H9 (cell line): ENCODE measurements around the gene RRP1B. TPM values are rescaled to one million over a fixed set of nuclear protein-coding genes. Genes with fewer than 3 reads are reported as not detected.
A peak's percentile ranks its signal among the peaks of the same experiment; 100 is the strongest.

Source experiments
- DNase-seq: peaks from one replicate; pipeline ENCODE4 v3.0.0-alpha.2; 2017
- H2AFZ ChIP-seq: one replicate; pipeline ENCODE4 v1.6.1; 2013; ENCODE audit warnings: mild to moderate bottlenecking, low read length, control low read depth, moderate library complexity
- H2AK5ac ChIP-seq: 2 replicates; pipeline ENCODE4 v1.6.1; 2013; ENCODE audit warnings: low read length, control low read depth, mixed read lengths; ENCODE audit not compliant: insufficient read length
- H2BK120ac ChIP-seq: one replicate; pipeline ENCODE4 v1.6.1; 2013; ENCODE audit warnings: low read depth, mild to moderate bottlenecking, low read length, control low read depth, inconsistent platforms; ENCODE audit not compliant: poor library complexity, severe bottlenecking
- H2BK12ac ChIP-seq: 2 replicates; pipeline ENCODE4 v1.6.1; 2013; ENCODE audit warnings: low read length, control low read depth, mixed read lengths, low read depth; ENCODE audit not compliant: insufficient read length
- H2BK15ac ChIP-seq: 2 replicates; pipeline ENCODE4 v1.6.1; 2013; ENCODE audit warnings: low read depth, low read length, control low read depth
- H2BK20ac ChIP-seq: one replicate; pipeline ENCODE4 v1.6.1; 2013; ENCODE audit warnings: low read depth, mild to moderate bottlenecking, low read length, control low read depth, inconsistent platforms; ENCODE audit not compliant: poor library complexity, severe bottlenecking
- H2BK5ac ChIP-seq: 2 replicates; pipeline ENCODE4 v1.6.1; 2013; ENCODE audit warnings: low read length, control low read depth, mixed read lengths; ENCODE audit not compliant: insufficient read length
- H3K14ac ChIP-seq: 2 replicates; pipeline ENCODE4 v1.6.1; 2013; ENCODE audit warnings: low read length, control low read depth; ENCODE audit not compliant: insufficient read depth
- H3K18ac ChIP-seq: 2 replicates; pipeline ENCODE4 v1.6.1; 2013; ENCODE audit warnings: low read depth, mild to moderate bottlenecking, mixed read lengths, low read length, control low read depth; ENCODE audit not compliant: insufficient read length
- H3K23ac ChIP-seq: 2 replicates; pipeline ENCODE4 v1.6.1; 2013; ENCODE audit warnings: low read length, control low read depth, mixed read lengths, low read depth; ENCODE audit not compliant: insufficient read length
- H3K23me2 ChIP-seq: 2 replicates; pipeline ENCODE4 v1.6.1; 2013; ENCODE audit warnings: low read depth, mild to moderate bottlenecking, mixed read lengths, low read length, control low read depth; ENCODE audit not compliant: insufficient read length, poor library complexity, severe bottlenecking
- H3K27ac ChIP-seq: 2 replicates; pipeline ENCODE4 v1.5.1; 2013; ENCODE audit warnings: low read length, control low read depth, mixed read lengths, low read depth; ENCODE audit not compliant: insufficient read length
- H3K27me3 ChIP-seq: 2 replicates; pipeline ENCODE4 v1.6.1; 2013; ENCODE audit warnings: low read length, control low read depth, inconsistent platforms; ENCODE audit not compliant: insufficient read depth
- H3K4ac ChIP-seq: 2 replicates; pipeline ENCODE4 v1.6.1; 2013; ENCODE audit warnings: low read depth, mild to moderate bottlenecking, control low read depth, inconsistent platforms, low read length, moderate library complexity
- H3K4me1 ChIP-seq: 2 replicates; pipeline ENCODE4 v1.6.1; 2013; ENCODE audit warnings: low read length, control low read depth, inconsistent platforms; ENCODE audit not compliant: insufficient read depth
- H3K4me2 ChIP-seq: 2 replicates; pipeline ENCODE4 v1.6.1; 2013; ENCODE audit warnings: low read length, control low read depth, mixed read lengths; ENCODE audit not compliant: insufficient read length, insufficient read depth
- H3K56ac ChIP-seq: 2 replicates; pipeline ENCODE4 v1.6.1; 2013; ENCODE audit warnings: low read depth, mild to moderate bottlenecking, mixed read lengths, low read length, control low read depth; ENCODE audit not compliant: insufficient read length
- H3K79me1 ChIP-seq: 2 replicates; pipeline ENCODE4 v1.6.1; 2013; ENCODE audit warnings: low read depth, mild to moderate bottlenecking, moderate library complexity, low read length, control low read depth, inconsistent platforms; ENCODE audit not compliant: insufficient read depth, poor library complexity, severe bottlenecking
- H3K79me2 ChIP-seq: 2 replicates; pipeline ENCODE4 v1.6.1; 2013; ENCODE audit warnings: low read length, control low read depth, inconsistent platforms; ENCODE audit not compliant: insufficient read depth
- H3K9ac ChIP-seq: 2 replicates; pipeline ENCODE4 v1.6.1; 2013; ENCODE audit warnings: low read length, control low read depth, mixed read lengths; ENCODE audit not compliant: insufficient read length; ENCODE audit errors: extremely low read depth
- H3K9me3 ChIP-seq: one replicate; pipeline ENCODE4 v1.6.1; 2013; ENCODE audit warnings: low read depth, low read length, inconsistent platforms; ENCODE audit not compliant: control insufficient read depth
- H3T11ph ChIP-seq: one replicate; pipeline ENCODE4 v1.6.1; 2013; ENCODE audit warnings: mild to moderate bottlenecking, low read length, control low read depth, inconsistent platforms
- H4K20me1 ChIP-seq: one replicate; pipeline ENCODE4 v1.6.1; 2013; ENCODE audit not compliant: control insufficient read depth, insufficient read length, insufficient read depth
- H4K5ac ChIP-seq: 2 replicates; pipeline ENCODE4 v1.6.1; 2013; ENCODE audit warnings: low read depth, mild to moderate bottlenecking, mixed read lengths, low read length, control low read depth; ENCODE audit not compliant: insufficient read length
- H4K8ac ChIP-seq: replicated peaks from 2 replicates; pipeline ENCODE4 v1.6.1; 2013; ENCODE audit warnings: low read length, control low read depth, mixed read lengths, low read depth; ENCODE audit not compliant: insufficient read length
- H4K91ac ChIP-seq: 2 replicates; pipeline ENCODE4 v1.6.1; 2013; ENCODE audit warnings: low read depth, mild to moderate bottlenecking, moderate library complexity, mixed read lengths, low read length, control low read depth; ENCODE audit not compliant: insufficient read length
- H3K27ac Mint-ChIP-seq, 3 experiments: 2 replicates in 2 of 3; 3 replicates in 1 of 3; pipeline ENCODE4 v1.8.0; 2020 to 2021; ENCODE audit warnings: mixed read lengths in 3 of 3, mild to moderate bottlenecking in 1 of 3, moderate library complexity in 1 of 3
- H3K27me3 Mint-ChIP-seq: 2 replicates; pipeline ENCODE4 v1.8.0; 2021; ENCODE audit warnings: low read depth, mild to moderate bottlenecking, moderate library complexity, mixed read lengths
- H3K36me3 Mint-ChIP-seq, 3 experiments: 2 replicates in 2 of 3; 3 replicates in 1 of 3; pipeline ENCODE4 v1.8.0; 2020 to 2021; ENCODE audit warnings: low read depth in 3 of 3, mixed read lengths in 3 of 3; ENCODE audit not compliant: insufficient read depth in 1 of 3
- H3K4me1 Mint-ChIP-seq, 2 experiments: 2 replicates each; pipeline ENCODE4 v1.8.0; 2020; ENCODE audit warnings: mixed read lengths in 2 of 2
- H3K4me3 Mint-ChIP-seq, 2 experiments: 2 replicates in 1 of 2; 3 replicates in 1 of 2; pipeline ENCODE4 v1.8.0; 2020 to 2021; ENCODE audit warnings: mild to moderate bottlenecking in 2 of 2, mixed read lengths in 2 of 2, moderate library complexity in 1 of 2
- H3K9me3 Mint-ChIP-seq, 2 experiments: 2 replicates in 1 of 2; 3 replicates in 1 of 2; pipeline ENCODE4 v1.8.0; 2020; ENCODE audit warnings: mild to moderate bottlenecking in 2 of 2, mixed read lengths in 2 of 2, moderate library complexity in 1 of 2
- CTCF ChIP-seq: fragments of 200-600 bp; sonication (generic); conservative IDR thresholded peaks from 3 replicates; pipeline ENCODE4 v1.8.0; 2021; ENCODE audit warnings: antibody characterized with exemption, mild to moderate bottlenecking
- WGBS: extraction: QIAGEN DNeasy Blood & Tissue Kit; methylation state at CpG from one replicate; pipeline ENCODE4 v1.1.7; 2013; ENCODE audit warnings: missing lambda C conversion rate, low lambda C conversion rate, mixed read lengths; ENCODE audit not compliant: insufficient read length; ENCODE audit errors: extremely low coverage; 5-methylcytosine and 5-hydroxymethylcytosine counted together
- total RNA-seq: library from RNA; stranded (reverse); gene quantifications from 2 replicates; pipeline ENCODE4 v1.2.1, GENCODE V29; 2021

Gene RRP1B
- total RNA-seq, 1 experiment from 2014 or later: 96.6 TPM

- Histone ChIP-seq H3T11ph (no peak overlapping the region), H3K79me1 (no peaks in the 10 kb centered on the region)
These were observed 76.1 kb downstream of the RRP1B start for GRCh38 chr21:43735236-43736091.

More at GRCh38 chr21:43735236-43736091, 76.1 kb downstream of the RRP1B start:
- Histone ChIP-seq H3K9ac (no peak overlapping the region), H3K79me2 (no peaks in the 10 kb centered on the region; the same call in 1 of the 2 replicates), H3K18ac (no peak overlapping the region), H3K56ac (no peak overlapping the region), H2BK20ac (no peak overlapping the region), H4K8ac (no peak overlapping the region), H3K27ac (no peak overlapping the region), H4K20me1 (no peaks in the 10 kb centered on the region), H4K5ac (no peak overlapping the region), H3K27me3 (no peaks in the 10 kb centered on the region), H2BK5ac (no peak overlapping the region), H2BK15ac (no peak overlapping the region), H3K4ac (no peak overlapping the region), H3K9me3 (no peaks in the 10 kb centered on the region), H2BK120ac (no peak overlapping the region), H2AFZ (no peak overlapping the region), H3K4me2 (no peak overlapping the region), H3K4me1 (no peaks in the 10 kb centered on the region), H3K23ac (no peak overlapping the region), H4K91ac (no peak overlapping the region), H3K14ac (no peak overlapping the region), H2AK5ac (no peak overlapping the region), H2BK12ac (no peak overlapping the region), H3K23me2 (no peaks in the 10 kb centered on the region)
- Mint-ChIP-seq H3K27ac (peak overlapping the region in 2 of 3 experiments; percentile 40 to 44; a peak in 3 of 7 replicates), H3K36me3 (peaks cover 0 to 14% (median 0%) of the 10 kb centered on the region in 3 experiments; a peak in 2 of 7 replicates), H3K4me1 (peaks cover 19 to 20% of the 10 kb centered on the region in 2 experiments), H3K27me3 (no peaks in the 10 kb centered on the region), H3K4me3 (no peak overlapping the region), H3K9me3 (no peaks in the 10 kb centered on the region)
- no CpG with 5 or more reads among the region's 22 CpGs for WGBS
- TF ChIP-seq CTCF: no peak
- DNase-seq: no peak
